GM18861 (cell line): ENCODE data around the gene FADS6.

ENCODE experiments used
- ATAC-seq: cut with Tn5 transposase; IDR thresholded peaks from one replicate; pipeline ENCODE4 v1.9.1; 2021; ENCODE audit not compliant: unreplicated experiment

FADS6 gene

GRCh38 chr17:74892974-74893911 is at the start of gene FADS6:
Gene FADS6 (minus strand): TSS chr17:74893633. CDS start chr17:74893595, 38 bp downstream.
- no peak for ATAC-seq

GRCh38 chr17:74941128-74941725 is 47.8 kb upstream of the FADS6 start:
- no peak for ATAC-seq

GRCh38 chr17:74939534-74939933 is 46.1 kb upstream of the FADS6 start:
- ATAC-seq = no peak

- ATAC-seq = no peak
Observed at GRCh38 chr17:74938194-74938950, 44.9 kb upstream of the FADS6 start.

GRCh38 chr17:74937064-74938051 is 43.9 kb upstream of the FADS6 start:
- no peak for ATAC-seq

- no peak for ATAC-seq
Observed at GRCh38 chr17:74936470-74936799, 43.0 kb upstream of the FADS6 start.

GRCh38 chr17:74935585-74936469 is 42.4 kb upstream of the FADS6 start, which contains the start of gene OTOP3:
Gene OTOP3 (plus strand): TSS chr17:74935898. CDS start chr17:74935922, 24 bp downstream.
- ATAC-seq = no peak

GRCh38 chr17:74935048-74935447 is 41.6 kb upstream of the FADS6 start:
- no peak for ATAC-seq

- no peak for ATAC-seq
Observed at GRCh38 chr17:74930535-74931036, 37.2 kb upstream of the FADS6 start.

GRCh38 chr17:74928786-74929185 is 35.4 kb upstream of the FADS6 start:
- no peak for ATAC-seq

GRCh38 chr17:74925242-74925641 is 31.8 kb upstream of the FADS6 start:
- no peak for ATAC-seq

GRCh38 chr17:74924250-74924948 is 31.0 kb upstream of the FADS6 start, which contains the start of gene OTOP2:
Gene OTOP2 (plus strand): TSS chr17:74924273. CDS start chr17:74924633, 360 bp downstream.
- no peak for ATAC-seq

- no peak for ATAC-seq
Observed at GRCh38 chr17:74923538-74924249, 30.3 kb upstream of the FADS6 start.

- no peak for ATAC-seq
Observed at GRCh38 chr17:74922694-74923537, 29.5 kb upstream of the FADS6 start, which contains the start of gene USH1G. Gene USH1G (minus strand): TSS chr17:74923255. CDS start chr17:74923073, 182 bp downstream.

GRCh38 chr17:74922172-74922571 is 28.7 kb upstream of the FADS6 start:
- no peak for ATAC-seq

GRCh38 chr17:74921769-74922168 is 28.3 kb upstream of the FADS6 start:
- no peak for ATAC-seq
